Smooth muscle cell (in vitro differentiated cells): Measurements from ENCODE around the gene IQGAP2. TPM values are rescaled to one million over a fixed set of nuclear protein-coding genes. Genes with fewer than 3 reads are reported as not detected.

Experiments used
- DNase-seq: peaks from one replicate; lab custom pipeline; 2025; ENCODE audit not compliant: unreplicated experiment; lab: John Stamatoyannopoulos, UW
- H2AFZ ChIP-seq: fragments of 200-600 bp; sonication (generic); 2 replicates; pipeline ENCODE4 v1.6.0; 2016; ENCODE audit warnings: antibody characterized with exemption, low read depth, mild to moderate bottlenecking
- H3F3A ChIP-seq: fragments of 200-600 bp; sonication (generic); 2 replicates; pipeline ENCODE4 v1.6.0; 2017; ENCODE audit warnings: antibody characterized with exemption, low read depth
- H3K27ac ChIP-seq: fragments of 200-600 bp; sonication (generic); 2 replicates; pipeline ENCODE4 v1.5.1; 2016; ENCODE audit warnings: low read depth, mild to moderate bottlenecking
- H3K27me3 ChIP-seq: fragments of 200-600 bp; sonication (generic); 2 replicates; pipeline ENCODE4 v1.6.1; 2016; ENCODE audit warnings: low read depth, mild to moderate bottlenecking
- H3K36me3 ChIP-seq: fragments of 200-600 bp; sonication (generic); 2 replicates; pipeline ENCODE4 v1.5.1; 2016; ENCODE audit warnings: low read depth
- H3K4me1 ChIP-seq: fragments of 200-600 bp; sonication (generic); 2 replicates; pipeline ENCODE4 v1.5.1; 2016; ENCODE audit warnings: low read depth
- H3K4me2 ChIP-seq: fragments of 200-600 bp; sonication (generic); 2 replicates; pipeline ENCODE4 v1.6.0; 2016; ENCODE audit warnings: mild to moderate bottlenecking
- H3K4me3 ChIP-seq: fragments of 200-600 bp; sonication (generic); 2 replicates; pipeline ENCODE4 v1.5.1; 2016; ENCODE audit warnings: mild to moderate bottlenecking
- H3K79me2 ChIP-seq: fragments of 200-600 bp; sonication (generic); 2 replicates; pipeline ENCODE4 v1.6.0; 2016; ENCODE audit warnings: low read depth, mild to moderate bottlenecking
- H3K9ac ChIP-seq: fragments of 200-600 bp; sonication (generic); 2 replicates; pipeline ENCODE4 v1.6.0; 2016; ENCODE audit warnings: low read depth
- H3K9me3 ChIP-seq: fragments of 200-600 bp; sonication (generic); replicated peaks from 2 replicates; pipeline ENCODE4 v1.5.1; 2016; ENCODE audit warnings: low read depth
- H4K20me1 ChIP-seq: fragments of 200-600 bp; sonication (generic); 2 replicates; pipeline ENCODE4 v1.6.0; 2016; ENCODE audit warnings: low read depth
- WGBS: methylation state at CpG from one replicate; pipeline ENCODE4 v1.1.7; 2016; ENCODE audit warnings: low lambda C conversion rate; 5-methylcytosine and 5-hydroxymethylcytosine counted together
- polyA plus RNA-seq: library from polyadenylated mRNA; unstranded; fragments of >200 nt; fragmentation: Nextera tagmentation; extraction: Ambion mirVana; gene quantifications from 2 replicates; pipeline ENCODE4 v1.2.1, GENCODE V29; 2016
- total RNA-seq: library from RNA; depleted of rRNA; stranded (reverse); fragments of >200 nt; gene quantifications from 2 replicates; pipeline ENCODE4 v1.2.3, GENCODE V29; 2014
- TF ChIP-seq, protein P1 (sequence below): fragments of 200-600 bp; sonication (generic); IDR thresholded peaks from 2 replicates; pipeline ENCODE4 v1.5.1; 2017; ENCODE audit warnings: borderline replicate concordance, mild to moderate bottlenecking, antibody characterized with exemption; ENCODE audit not compliant: insufficient read depth, poor library complexity, severe bottlenecking

Gene IQGAP2
- total and polyA plus RNA-seq, 2 experiments from 2014 or later = 7.3 to 16.6 TPM

DNA sequence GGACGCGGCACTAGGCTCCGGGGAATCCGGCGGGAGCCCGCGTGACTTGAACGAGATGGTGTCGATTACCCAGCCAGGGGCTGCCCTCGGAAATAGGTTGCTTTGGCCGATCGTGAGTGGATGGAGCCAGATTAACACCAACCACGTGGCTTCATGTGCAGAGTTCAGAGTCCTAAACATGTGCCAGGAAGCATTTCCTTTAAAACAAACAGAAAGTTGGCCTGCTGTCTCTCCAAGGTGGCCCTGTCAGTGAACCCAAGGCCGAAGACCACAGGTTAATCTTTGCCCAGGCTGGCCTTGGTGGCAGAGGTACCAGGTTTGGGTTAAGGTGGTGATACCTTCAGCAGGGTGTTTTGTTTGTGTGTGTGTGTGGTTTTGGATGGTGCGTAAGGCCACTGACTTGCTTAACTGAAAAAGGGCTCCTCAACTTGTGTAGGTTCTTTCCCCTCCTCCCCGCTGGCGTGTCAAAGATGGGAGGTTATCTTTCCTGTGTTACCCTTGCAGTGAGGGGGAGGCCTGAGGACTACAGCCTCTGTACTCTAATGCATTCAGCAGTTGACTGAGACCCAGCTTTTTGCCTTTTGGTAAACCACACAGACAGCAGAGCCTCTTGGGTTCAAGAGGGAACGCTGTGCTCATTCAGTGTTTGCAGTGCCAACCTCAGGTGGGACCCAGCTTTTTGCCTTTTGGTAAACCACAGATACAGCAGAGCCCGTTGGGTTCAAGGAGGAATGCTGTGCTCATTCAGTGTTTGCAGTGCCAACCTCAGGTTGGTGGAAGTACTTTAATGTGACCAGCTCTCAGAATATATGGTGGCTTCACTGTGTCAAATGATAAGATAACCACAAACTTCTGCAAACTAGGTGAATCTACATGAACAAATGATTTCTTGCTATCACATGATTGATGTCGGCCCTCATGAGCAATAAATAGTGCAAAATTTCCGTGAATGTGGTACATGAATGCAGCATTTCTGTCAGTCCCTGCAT, 1.4 kb downstream of the IQGAP2 start:
- H3K9ac ChIP-seq = no peak overlapping the region
- TF ChIP-seq, protein P1, sequence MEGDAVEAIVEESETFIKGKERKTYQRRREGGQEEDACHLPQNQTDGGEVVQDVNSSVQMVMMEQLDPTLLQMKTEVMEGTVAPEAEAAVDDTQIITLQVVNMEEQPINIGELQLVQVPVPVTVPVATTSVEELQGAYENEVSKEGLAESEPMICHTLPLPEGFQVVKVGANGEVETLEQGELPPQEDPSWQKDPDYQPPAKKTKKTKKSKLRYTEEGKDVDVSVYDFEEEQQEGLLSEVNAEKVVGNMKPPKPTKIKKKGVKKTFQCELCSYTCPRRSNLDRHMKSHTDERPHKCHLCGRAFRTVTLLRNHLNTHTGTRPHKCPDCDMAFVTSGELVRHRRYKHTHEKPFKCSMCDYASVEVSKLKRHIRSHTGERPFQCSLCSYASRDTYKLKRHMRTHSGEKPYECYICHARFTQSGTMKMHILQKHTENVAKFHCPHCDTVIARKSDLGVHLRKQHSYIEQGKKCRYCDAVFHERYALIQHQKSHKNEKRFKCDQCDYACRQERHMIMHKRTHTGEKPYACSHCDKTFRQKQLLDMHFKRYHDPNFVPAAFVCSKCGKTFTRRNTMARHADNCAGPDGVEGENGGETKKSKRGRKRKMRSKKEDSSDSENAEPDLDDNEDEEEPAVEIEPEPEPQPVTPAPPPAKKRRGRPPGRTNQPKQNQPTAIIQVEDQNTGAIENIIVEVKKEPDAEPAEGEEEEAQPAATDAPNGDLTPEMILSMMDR = no peak
- H3K27ac ChIP-seq = no peak overlapping the region
- no peak for DNase-seq
- H3K36me3 ChIP-seq = no peaks in the 10 kb centered on the region
- peak overlapping the region; percentile 71 for H3K4me3 ChIP-seq
- peak overlapping the region; percentile 89 for H3K4me2 ChIP-seq
- no peaks in the 10 kb centered on the region for H4K20me1 ChIP-seq
- 41% methylated on average over 19 of the region's 21 CpGs for WGBS
- no peaks in the 10 kb centered on the region for H3K9me3 ChIP-seq
- H2AFZ ChIP-seq = peak overlapping the region; percentile 90
- H3F3A ChIP-seq = no peaks in the 10 kb centered on the region
- peaks cover 4% of the 10 kb centered on the region for H3K4me1 ChIP-seq
- H3K27me3 ChIP-seq = peaks cover 12% of the 10 kb centered on the region
- H3K79me2 ChIP-seq = no peaks in the 10 kb centered on the region

DNA sequence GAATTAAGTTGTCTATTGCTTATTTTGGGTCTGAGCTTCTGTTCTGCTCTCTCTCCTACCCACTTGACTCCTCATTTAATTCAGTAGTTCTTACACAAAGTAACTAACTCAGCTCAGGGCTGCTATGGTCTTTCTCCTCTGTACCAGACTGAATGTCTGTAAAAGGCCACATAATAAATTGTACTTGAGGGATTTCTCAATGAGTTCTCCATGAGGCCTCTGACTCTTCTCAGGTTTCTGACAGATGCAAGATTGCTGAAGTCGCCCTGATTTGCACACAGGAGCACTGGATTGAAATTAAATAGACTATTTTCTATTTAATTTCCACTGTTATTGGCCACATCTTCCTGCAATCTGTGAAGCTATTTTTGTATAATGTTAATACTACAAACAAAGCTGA, 2.9 kb downstream of the IQGAP2 start:
- no peaks in the 10 kb centered on the region for H4K20me1 ChIP-seq
- no peak overlapping the region for H3K4me3 ChIP-seq
- TF ChIP-seq, protein P1 = no peak
- H3K36me3 ChIP-seq = no peaks in the 10 kb centered on the region
- H3K4me2 ChIP-seq = no peak overlapping the region
- no peak overlapping the region for H3K27ac ChIP-seq
- no peak for DNase-seq
- H3K27me3 ChIP-seq = peaks cover 12% of the 10 kb centered on the region
- 80% methylated on average over 1 of the region's 1 CpG for WGBS
- H3K79me2 ChIP-seq = no peaks in the 10 kb centered on the region
- peaks cover 4% of the 10 kb centered on the region for H3K4me1 ChIP-seq
- no peak overlapping the region for H3K9ac ChIP-seq
- no peak overlapping the region for H2AFZ ChIP-seq
- H3F3A ChIP-seq = no peaks in the 10 kb centered on the region
- no peaks in the 10 kb centered on the region for H3K9me3 ChIP-seq

DNA sequence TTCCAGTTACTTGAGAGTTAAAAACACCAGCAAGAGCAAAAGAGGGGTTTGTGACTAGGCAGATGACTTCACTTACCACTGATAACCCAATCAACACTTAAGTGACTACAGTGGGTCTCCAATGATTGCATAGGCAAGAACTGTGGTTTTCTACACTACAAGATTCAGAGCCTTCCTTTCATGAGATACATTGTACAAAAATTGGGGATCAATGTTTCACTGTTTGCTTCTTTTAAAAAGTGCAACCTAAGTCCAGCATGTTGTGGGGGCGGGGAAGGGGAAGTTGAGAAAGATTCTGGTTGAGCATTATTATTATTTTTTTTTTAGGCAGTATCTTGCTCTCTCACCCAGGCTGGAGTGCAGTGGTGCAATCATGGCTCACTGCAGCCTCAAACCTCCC, 3.6 kb downstream of the IQGAP2 start:
- H3K9me3 ChIP-seq = no peaks in the 10 kb centered on the region
- peaks cover 12% of the 10 kb centered on the region for H3K27me3 ChIP-seq
- TF ChIP-seq, protein P1 = no peak
- H3K4me2 ChIP-seq = no peak overlapping the region
- no peaks in the 10 kb centered on the region for H3K79me2 ChIP-seq
- H3K4me3 ChIP-seq = no peak overlapping the region
- DNase-seq = no peak
- no peak overlapping the region for H2AFZ ChIP-seq
- no peaks in the 10 kb centered on the region for H3F3A ChIP-seq
- H3K9ac ChIP-seq = no peak overlapping the region
- no peak overlapping the region for H3K27ac ChIP-seq
- WGBS = 93% methylated on average over 1 of the region's 1 CpG
- no peaks in the 10 kb centered on the region for H3K36me3 ChIP-seq
- H4K20me1 ChIP-seq = no peaks in the 10 kb centered on the region
- H3K4me1 ChIP-seq = peaks cover 4% of the 10 kb centered on the region
